ENCODE results near the gene UNC45B. TPM values are rescaled to one million over a fixed set of nuclear protein-coding genes. Genes with fewer than 3 reads are reported as not detected.

Gene UNC45B
- polyA plus RNA-seq, 1 donor from 2014 or later, result not detected

DNA sequence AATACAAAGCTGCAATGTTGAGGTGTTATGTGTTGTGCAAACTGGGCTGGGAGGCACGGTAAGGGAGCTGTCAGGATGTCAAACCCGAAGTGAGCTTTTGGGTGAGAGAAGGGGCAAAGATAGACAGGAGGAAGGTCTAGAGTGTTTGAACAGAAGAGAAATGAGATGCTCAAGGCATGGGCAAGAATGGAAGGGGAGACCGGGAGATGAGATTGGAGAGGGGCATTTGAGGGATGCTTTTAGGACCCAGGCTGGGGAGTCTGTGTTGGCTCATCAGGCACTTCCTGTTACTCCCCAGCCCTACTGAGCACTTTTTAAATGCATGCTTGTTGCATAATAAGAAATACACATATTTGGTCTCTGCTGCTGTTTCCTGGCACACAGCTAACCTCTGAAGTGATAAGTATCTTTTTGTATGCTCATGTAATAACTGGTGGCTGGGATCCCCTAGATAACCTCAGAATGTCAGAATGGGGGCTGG lies 13.7 kb downstream of the UNC45B start:
- Histone ChIP-seq H3K9me3 (ENCODE audit: low read length) (no peaks in the 10 kb centered on the region), H3K79me2 (replicated peaks; ENCODE audit: insufficient read depth, low read length) (no peaks in the 10 kb centered on the region), H2AFZ (ENCODE audit: low read depth, low read length) (no peak overlapping the region)

GRCh38 chr17:35162755-35163154 lies 15.1 kb downstream of the UNC45B start:
- no peaks in the 10 kb centered on the region for H4K20me1 ChIP-seq (ENCODE audit: insufficient read depth)
- H3K4me2 ChIP-seq (ENCODE audit: low read length), result no peak overlapping the region
- H3K79me2 ChIP-seq (replicated peaks; ENCODE audit: insufficient read depth, low read length), result no peaks in the 10 kb centered on the region
- no peaks in the 10 kb centered on the region for H3K36me3 ChIP-seq (ENCODE audit: insufficient read depth, low read length)
- no peaks in the 10 kb centered on the region for H3K27me3 ChIP-seq (ENCODE audit: insufficient read depth, low read depth, low read length)
- no peaks in the 10 kb centered on the region for H3K9me3 ChIP-seq (ENCODE audit: low read length)
- H3K27ac ChIP-seq (ENCODE audit: low read length), result no peak overlapping the region
- no peak overlapping the region for H3K9ac ChIP-seq (ENCODE audit: low read length)
- H2AFZ ChIP-seq (ENCODE audit: low read depth, low read length), result no peak overlapping the region
- H3K4me3 ChIP-seq (ENCODE audit: low read length), result no peak overlapping the region
- no peak for TF ChIP-seq TAF1 (IDR thresholded peaks at IDR 0.05; ENCODE audit: low read depth)
- H3F3A ChIP-seq (ENCODE audit: insufficient read depth, low read length, poor library complexity, severe bottlenecking), result no peaks in the 10 kb centered on the region
- no peaks in the 10 kb centered on the region for H3K9me2 ChIP-seq (ENCODE audit: insufficient read depth, low read length)

More for the DNA sequence above, 13.7 kb downstream of the UNC45B start:
- no peaks in the 10 kb centered on the region for H3K27me3 ChIP-seq (ENCODE audit: insufficient read depth, low read depth, low read length)
- H3K9ac ChIP-seq (ENCODE audit: low read length), result no peak overlapping the region
- no peak overlapping the region for H3K4me2 ChIP-seq (ENCODE audit: low read length)
- no peaks in the 10 kb centered on the region for H3K36me3 ChIP-seq (ENCODE audit: insufficient read depth, low read length)
- no peaks in the 10 kb centered on the region for H3K9me2 ChIP-seq (ENCODE audit: insufficient read depth, low read length)
- TF ChIP-seq SMC3 (conservative IDR thresholded peaks at IDR 0.05; ENCODE audit: poor library complexity), result no peak
- TF ChIP-seq EZH2 (IDR thresholded peaks at IDR 0.05; ENCODE audit: borderline replicate concordance, insufficient read depth, low read length, poor library complexity, severe bottlenecking), result no peak
- TF ChIP-seq, protein P1, sequence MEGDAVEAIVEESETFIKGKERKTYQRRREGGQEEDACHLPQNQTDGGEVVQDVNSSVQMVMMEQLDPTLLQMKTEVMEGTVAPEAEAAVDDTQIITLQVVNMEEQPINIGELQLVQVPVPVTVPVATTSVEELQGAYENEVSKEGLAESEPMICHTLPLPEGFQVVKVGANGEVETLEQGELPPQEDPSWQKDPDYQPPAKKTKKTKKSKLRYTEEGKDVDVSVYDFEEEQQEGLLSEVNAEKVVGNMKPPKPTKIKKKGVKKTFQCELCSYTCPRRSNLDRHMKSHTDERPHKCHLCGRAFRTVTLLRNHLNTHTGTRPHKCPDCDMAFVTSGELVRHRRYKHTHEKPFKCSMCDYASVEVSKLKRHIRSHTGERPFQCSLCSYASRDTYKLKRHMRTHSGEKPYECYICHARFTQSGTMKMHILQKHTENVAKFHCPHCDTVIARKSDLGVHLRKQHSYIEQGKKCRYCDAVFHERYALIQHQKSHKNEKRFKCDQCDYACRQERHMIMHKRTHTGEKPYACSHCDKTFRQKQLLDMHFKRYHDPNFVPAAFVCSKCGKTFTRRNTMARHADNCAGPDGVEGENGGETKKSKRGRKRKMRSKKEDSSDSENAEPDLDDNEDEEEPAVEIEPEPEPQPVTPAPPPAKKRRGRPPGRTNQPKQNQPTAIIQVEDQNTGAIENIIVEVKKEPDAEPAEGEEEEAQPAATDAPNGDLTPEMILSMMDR (IDR thresholded peaks at IDR 0.05; ENCODE audit: poor library complexity, severe bottlenecking), result no peak
- TF ChIP-seq RAD21 (conservative IDR thresholded peaks at IDR 0.05), result no peak
- no peak for TF ChIP-seq TAF1 (IDR thresholded peaks at IDR 0.05; ENCODE audit: low read depth)
- TF ChIP-seq POLR2AphosphoS5 (IDR thresholded peaks at IDR 0.05), result no peak
- no peak for TF ChIP-seq EP300 (conservative IDR thresholded peaks at IDR 0.05; ENCODE audit: poor library complexity, severe bottlenecking)
- no peak for TF ChIP-seq REST (IDR thresholded peaks at IDR 0.05; ENCODE audit: borderline replicate concordance)
- no peak for TF ChIP-seq MXI1 (conservative IDR thresholded peaks at IDR 0.05; ENCODE audit: poor library complexity, severe bottlenecking)
- H3K4me3 ChIP-seq (ENCODE audit: low read length), result no peak overlapping the region
- no peaks in the 10 kb centered on the region for H4K20me1 ChIP-seq (ENCODE audit: insufficient read depth)
- H3F3A ChIP-seq (ENCODE audit: insufficient read depth, low read length, poor library complexity, severe bottlenecking), result no peaks in the 10 kb centered on the region
- no peak overlapping the region for H3K27ac ChIP-seq (ENCODE audit: low read length)

- no peaks in the 10 kb centered on the region for H3K9me2 ChIP-seq (ENCODE audit: insufficient read depth, low read length)
- no peaks in the 10 kb centered on the region for H4K20me1 ChIP-seq (ENCODE audit: insufficient read depth)
- H2AFZ ChIP-seq (ENCODE audit: low read depth, low read length), result no peak overlapping the region
- H3K79me2 ChIP-seq (replicated peaks; ENCODE audit: insufficient read depth, low read length), result no peaks in the 10 kb centered on the region
- no peaks in the 10 kb centered on the region for H3F3A ChIP-seq (ENCODE audit: insufficient read depth, low read length, poor library complexity, severe bottlenecking)
- H3K9ac ChIP-seq (ENCODE audit: low read length), result no peak overlapping the region
- no peaks in the 10 kb centered on the region for H3K9me3 ChIP-seq (ENCODE audit: low read length)
- TF ChIP-seq EZH2 (IDR thresholded peaks at IDR 0.05; ENCODE audit: borderline replicate concordance, insufficient read depth, low read length, poor library complexity, severe bottlenecking) (no peak), RAD21 (conservative IDR thresholded peaks at IDR 0.05) (no peak), SMC3 (conservative IDR thresholded peaks at IDR 0.05; ENCODE audit: poor library complexity) (no peak), MXI1 (conservative IDR thresholded peaks at IDR 0.05; ENCODE audit: poor library complexity, severe bottlenecking) (no peak), TAF1 (IDR thresholded peaks at IDR 0.05; ENCODE audit: low read depth) (no peak), EP300 (conservative IDR thresholded peaks at IDR 0.05; ENCODE audit: poor library complexity, severe bottlenecking) (no peak)
- TF ChIP-seq, protein P1 (IDR thresholded peaks at IDR 0.05; ENCODE audit: poor library complexity, severe bottlenecking), result no peak
- H3K4me3 ChIP-seq (ENCODE audit: low read length), result no peak overlapping the region
- H3K4me2 ChIP-seq (ENCODE audit: low read length), result no peak overlapping the region
- no peaks in the 10 kb centered on the region for H3K36me3 ChIP-seq (ENCODE audit: insufficient read depth, low read length)
- H3K27me3 ChIP-seq (ENCODE audit: insufficient read depth, low read depth, low read length), result no peaks in the 10 kb centered on the region
- no peak overlapping the region for H3K27ac ChIP-seq (ENCODE audit: low read length)
These were observed 16.3 kb downstream of the UNC45B start for GRCh38 chr17:35163886-35164285.
